ENCODE measurements around the gene SIRT4. TPM values are rescaled to one million over a fixed set of nuclear protein-coding genes. Genes with fewer than 3 reads are reported as not detected.
"Not testable (repeated sequence)": the region's sequence is repeated elsewhere in the genome, so short reads cannot be mapped to it uniquely, and the experiment has no call there.

Gene SIRT4
- 2.8 TPM for total RNA-seq
- 2.8 TPM for polyA plus RNA-seq
- long read RNA-seq, donor 1, result 0 reads
- long read RNA-seq, donor 2, result 0 reads
- long read RNA-seq, donor 3, result 0 reads
- long read RNA-seq, donor 4, partial matches to known transcripts, result 0 of 1 reads
- long read RNA-seq, donor 4, other reads (novel, unspliced or antisense), result 0 of 1 reads
- long read RNA-seq, donor 5, partial matches to known transcripts, result 0 of 1 reads
- long read RNA-seq, donor 5, other reads (novel, unspliced or antisense), result 0 of 1 reads
- long read RNA-seq, donor 6, partial matches to known transcripts, result 0 of 1 reads
- long read RNA-seq, donor 6, other reads (novel, unspliced or antisense), result 0 of 1 reads
- long read RNA-seq, donor 7, partial matches to known transcripts, result 0 of 1 reads
- long read RNA-seq, donor 7, other reads (novel, unspliced or antisense), result 0 of 1 reads
- long read RNA-seq, donor 8, result 0 reads
- long read RNA-seq, donor 9, partial matches to known transcripts, result 0 of 1 reads
- long read RNA-seq, donor 9, other reads (novel, unspliced or antisense), result 0 of 1 reads
- long read RNA-seq, donor 10, partial matches to known transcripts, result 0 of 1 reads
- long read RNA-seq, donor 10, other reads (novel, unspliced or antisense), result 0 of 1 reads

GRCh38 chr12:120301962-120302815, at the start of gene SIRT4:
Gene SIRT4 (plus strand): TSS chr12:120302321. CDS start chr12:120303562, 1,241 bp downstream.
- Histone ChIP-seq H3K4me3 (ENCODE audit: low read length in 2 of 2) (peak within 1 kb of the TSS; percentile 55 to 86), H3K9me3 (ENCODE audit: control insufficient read depth in 2 of 2, insufficient read depth in 1 of 2, low read length in 1 of 2) (no peaks in the 10 kb centered on the region), H3K4me1 (ENCODE audit: control insufficient read depth in 2 of 2, insufficient read depth in 2 of 2, low read length in 2 of 2) (peaks cover 0 to 3% of the 10 kb centered on the region in 2 donors), H3K27ac (ENCODE audit: low read depth in 1 of 2, low read length in 1 of 2) (peak within 1 kb of the TSS in 1 of 2 donors; percentile 74), H3K36me3 (ENCODE audit: control insufficient read depth in 2 of 2, insufficient read depth in 2 of 2, low read length in 1 of 2) (no peaks in the 10 kb centered on the region), H3K27me3 (ENCODE audit: control insufficient read depth in 2 of 2, insufficient read depth in 1 of 2, low read length in 1 of 2) (no peaks in the 10 kb centered on the region)
- 13% methylated on average over 31 of the region's 31 CpGs for WGBS
- peak; percentile 83 to 98 (median 93) for DNase-seq (ENCODE audit: low read depth in 6 of 9, low spot score in 9 of 9)

- 75% methylated on average over 6 of the region's 6 CpGs for WGBS
- not testable (repeated sequence) for H3K27ac ChIP-seq (ENCODE audit: low read depth in 1 of 2, low read length in 1 of 2)
These were observed 48.8 kb upstream of the SIRT4 start for GRCh38 chr12:120253313-120253712.

GRCh38 chr12:120254809-120255208, 47.3 kb upstream of the SIRT4 start:
- Histone ChIP-seq H3K4me1 (ENCODE audit: control insufficient read depth in 2 of 2, insufficient read depth in 2 of 2, low read length in 2 of 2) (peaks cover 0 to 22% of the 10 kb centered on the region in 2 donors), H3K27ac (ENCODE audit: low read depth in 1 of 2, low read length in 1 of 2) (no peak overlapping the region), H3K27me3 (ENCODE audit: control insufficient read depth in 2 of 2, insufficient read depth in 1 of 2, low read length in 1 of 2) (no peaks in the 10 kb centered on the region), H3K4me3 (ENCODE audit: low read length in 2 of 2) (no peak overlapping the region), H3K9me3 (ENCODE audit: control insufficient read depth in 2 of 2, insufficient read depth in 1 of 2, low read length in 1 of 2) (no peaks in the 10 kb centered on the region), H3K36me3 (ENCODE audit: control insufficient read depth in 2 of 2, insufficient read depth in 2 of 2, low read length in 1 of 2) (no peaks in the 10 kb centered on the region)
- WGBS, result 96% methylated on average over 7 of the region's 7 CpGs
- no peak for DNase-seq (ENCODE audit: low read depth in 6 of 9, low spot score in 9 of 9)

More at GRCh38 chr12:120253313-120253712, 48.8 kb upstream of the SIRT4 start:
- H3K27me3 ChIP-seq (ENCODE audit: control insufficient read depth in 2 of 2, insufficient read depth in 1 of 2, low read length in 1 of 2); H3K36me3 ChIP-seq (ENCODE audit: control insufficient read depth in 2 of 2, insufficient read depth in 2 of 2, low read length in 1 of 2); H3K4me3 ChIP-seq (ENCODE audit: low read length in 2 of 2); DNase-seq (ENCODE audit: low read depth in 6 of 9, low spot score in 9 of 9); H3K9me3 ChIP-seq (ENCODE audit: control insufficient read depth in 2 of 2, insufficient read depth in 1 of 2, low read length in 1 of 2): not testable (repeated sequence)
- H3K4me1 ChIP-seq (ENCODE audit: control insufficient read depth in 2 of 2, insufficient read depth in 2 of 2, low read length in 2 of 2), result peaks cover 0 to 26% of the 10 kb centered on the region in 2 donors

- no peak for DNase-seq (ENCODE audit: low read depth in 6 of 9, low spot score in 9 of 9)
- Histone ChIP-seq H3K9me3 (ENCODE audit: control insufficient read depth in 2 of 2, insufficient read depth in 1 of 2, low read length in 1 of 2) (no peaks in the 10 kb centered on the region), H3K4me1 (ENCODE audit: control insufficient read depth in 2 of 2, insufficient read depth in 2 of 2, low read length in 2 of 2) (peaks cover 0 to 10% of the 10 kb centered on the region in 2 donors), H3K4me3 (ENCODE audit: low read length in 2 of 2) (no peak overlapping the region), H3K36me3 (ENCODE audit: control insufficient read depth in 2 of 2, insufficient read depth in 2 of 2, low read length in 1 of 2) (no peaks in the 10 kb centered on the region), H3K27me3 (ENCODE audit: control insufficient read depth in 2 of 2, insufficient read depth in 1 of 2, low read length in 1 of 2) (no peaks in the 10 kb centered on the region), H3K27ac (ENCODE audit: low read depth in 1 of 2, low read length in 1 of 2) (peak overlapping the region; percentile 61 to 69)
- 81% methylated on average over 9 of the region's 9 CpGs for WGBS
These were observed 44.9 kb upstream of the SIRT4 start for GRCh38 chr12:120257041-120257821.

GRCh38 chr12:120258323-120258896, 43.7 kb upstream of the SIRT4 start:
- Histone ChIP-seq H3K4me3 (ENCODE audit: low read length in 2 of 2) (no peak overlapping the region), H3K36me3 (ENCODE audit: control insufficient read depth in 2 of 2, insufficient read depth in 2 of 2, low read length in 1 of 2) (no peaks in the 10 kb centered on the region), H3K9me3 (ENCODE audit: control insufficient read depth in 2 of 2, insufficient read depth in 1 of 2, low read length in 1 of 2) (no peaks in the 10 kb centered on the region), H3K27me3 (ENCODE audit: control insufficient read depth in 2 of 2, insufficient read depth in 1 of 2, low read length in 1 of 2) (no peaks in the 10 kb centered on the region), H3K27ac (ENCODE audit: low read depth in 1 of 2, low read length in 1 of 2) (peak overlapping the region in 1 of 2 donors; percentile 11), H3K4me1 (ENCODE audit: control insufficient read depth in 2 of 2, insufficient read depth in 2 of 2, low read length in 2 of 2) (peaks cover 0 to 22% of the 10 kb centered on the region in 2 donors)
- no peak for DNase-seq (ENCODE audit: low read depth in 6 of 9, low spot score in 9 of 9)
- WGBS, result 97% methylated on average over 5 of the region's 5 CpGs

GRCh38 chr12:120259418-120260202, 42.5 kb upstream of the SIRT4 start:
- 83% methylated on average over 8 of the region's 8 CpGs for WGBS
- no peak overlapping the region for H3K27ac ChIP-seq (ENCODE audit: low read depth in 1 of 2, low read length in 1 of 2)
- DNase-seq (ENCODE audit: low read depth in 6 of 9, low spot score in 9 of 9), result no peak
- peaks cover 0 to 30% of the 10 kb centered on the region in 2 donors for H3K4me1 ChIP-seq (ENCODE audit: control insufficient read depth in 2 of 2, insufficient read depth in 2 of 2, low read length in 2 of 2)
- no peak overlapping the region for H3K4me3 ChIP-seq (ENCODE audit: low read length in 2 of 2)
- H3K27me3 ChIP-seq (ENCODE audit: control insufficient read depth in 2 of 2, insufficient read depth in 1 of 2, low read length in 1 of 2), result peaks cover 0 to 9% of the 10 kb centered on the region in 2 donors
- no peaks in the 10 kb centered on the region for H3K36me3 ChIP-seq (ENCODE audit: control insufficient read depth in 2 of 2, insufficient read depth in 2 of 2, low read length in 1 of 2)
- no peaks in the 10 kb centered on the region for H3K9me3 ChIP-seq (ENCODE audit: control insufficient read depth in 2 of 2, insufficient read depth in 1 of 2, low read length in 1 of 2)

GRCh38 chr12:120260607-120261006, 41.5 kb upstream of the SIRT4 start:
- Histone ChIP-seq H3K27ac (ENCODE audit: low read depth in 1 of 2, low read length in 1 of 2) (no peak overlapping the region), H3K4me3 (ENCODE audit: low read length in 2 of 2) (no peak overlapping the region), H3K9me3 (ENCODE audit: control insufficient read depth in 2 of 2, insufficient read depth in 1 of 2, low read length in 1 of 2) (no peaks in the 10 kb centered on the region), H3K36me3 (ENCODE audit: control insufficient read depth in 2 of 2, insufficient read depth in 2 of 2, low read length in 1 of 2) (no peaks in the 10 kb centered on the region), H3K4me1 (ENCODE audit: control insufficient read depth in 2 of 2, insufficient read depth in 2 of 2, low read length in 2 of 2) (peaks cover 0 to 34% of the 10 kb centered on the region in 2 donors), H3K27me3 (ENCODE audit: control insufficient read depth in 2 of 2, insufficient read depth in 1 of 2, low read length in 1 of 2) (peaks cover 0 to 15% of the 10 kb centered on the region in 2 donors)
- no peak for DNase-seq (ENCODE audit: low read depth in 6 of 9, low spot score in 9 of 9)
- 98% methylated on average over 5 of the region's 5 CpGs for WGBS

All from thymus (tissue), 14 donors.